HG03039 (cell line): ENCODE data around the gene GNRHR.
"Not testable (repeated sequence)": the region's sequence is repeated elsewhere in the genome, so short reads cannot be mapped to it uniquely, and the experiment has no call there.

Source experiments
- ATAC-seq: cut with Tn5 transposase; IDR thresholded peaks from one replicate; pipeline ENCODE4 v1.9.1; 2021; ENCODE audit warnings: mild to moderate bottlenecking, moderate library complexity; ENCODE audit not compliant: unreplicated experiment

Gene GNRHR

DNA sequence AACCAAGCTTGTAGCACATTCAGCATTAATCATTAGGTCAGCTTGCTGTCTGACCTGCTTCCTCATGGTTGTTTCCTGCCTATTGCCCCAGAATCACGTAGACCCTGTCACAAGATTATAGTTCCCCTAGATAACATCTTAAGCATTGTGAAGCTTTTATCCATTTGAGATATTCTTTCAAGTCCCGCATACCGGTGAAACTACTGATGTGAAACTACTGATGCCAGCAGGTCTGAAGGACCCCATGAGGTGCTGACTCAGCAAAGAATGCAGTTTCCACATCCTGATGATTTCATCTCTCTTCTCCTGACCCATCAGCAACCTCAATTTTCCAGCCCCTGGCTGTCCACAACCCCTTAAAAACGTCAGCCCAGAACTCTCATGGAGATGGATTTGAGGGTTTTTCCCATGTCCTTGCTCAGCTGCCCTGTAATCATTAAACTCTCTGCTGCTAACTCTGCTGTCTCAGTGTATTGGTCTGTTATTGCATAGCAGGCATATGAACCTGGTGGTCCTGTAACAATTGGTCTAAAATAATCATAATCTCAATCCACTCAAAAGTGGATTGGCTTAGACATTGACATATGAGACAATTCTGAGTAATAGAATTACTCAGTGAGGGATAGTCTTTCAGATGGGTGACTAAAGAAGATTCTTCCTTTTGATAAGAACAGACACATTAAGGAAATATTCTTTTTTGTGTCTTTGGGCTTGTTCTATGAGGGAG, 26.9 kb downstream of the GNRHR start:
- ATAC-seq, result no peak

GRCh38 chr4:67725981-67726380, 28.2 kb downstream of the GNRHR start:
- no peak for ATAC-seq

DNA sequence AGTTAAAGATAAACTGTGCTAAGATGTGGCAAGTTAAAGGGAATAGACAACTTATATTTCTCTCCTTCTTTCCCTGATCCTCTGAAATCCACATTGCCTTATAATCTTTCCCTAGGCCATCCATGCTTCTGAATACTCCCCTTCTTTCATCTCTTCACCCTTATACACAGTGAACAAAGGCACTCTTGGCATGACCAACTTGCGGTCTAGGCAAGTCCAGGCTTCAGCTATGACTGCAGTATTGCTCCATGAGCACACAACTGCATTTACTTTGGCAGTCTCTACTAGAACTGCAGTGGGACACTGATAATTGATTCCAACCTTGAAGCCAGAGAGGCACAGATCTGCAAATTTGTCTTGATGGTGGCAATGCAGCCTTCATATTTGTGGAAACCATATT, 29.1 kb downstream of the GNRHR start:
- no peak for ATAC-seq

DNA sequence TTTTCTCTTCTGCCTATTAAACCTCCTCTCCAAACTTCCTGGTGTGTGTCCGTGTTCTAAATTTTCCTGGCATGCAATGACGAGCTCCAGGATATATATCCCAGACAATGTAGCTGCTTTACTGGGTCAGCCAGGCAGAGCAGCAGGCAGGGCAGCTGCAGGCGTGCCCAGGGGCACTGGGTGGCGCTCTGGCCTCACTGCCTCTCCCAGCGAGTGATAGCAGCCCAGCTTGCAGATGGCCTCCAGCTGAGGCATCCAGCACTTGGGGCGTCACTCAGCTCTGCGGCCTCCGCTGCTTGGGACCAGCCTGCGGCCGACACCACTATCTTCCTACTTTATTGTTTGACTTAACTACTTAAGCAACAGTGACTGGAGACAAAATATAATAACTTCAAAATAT, 30.2 kb downstream of the GNRHR start:
- ATAC-seq, result no peak

- no peak for ATAC-seq
Observed at GRCh38 chr4:67723341-67723740, 30.8 kb downstream of the GNRHR start.

- ATAC-seq, result no peak
Observed at GRCh38 chr4:67721770-67722597, 32.2 kb downstream of the GNRHR start.

GRCh38 chr4:67721315-67721769, 32.8 kb downstream of the GNRHR start:
- no peak for ATAC-seq

- no peak for ATAC-seq
Observed at GRCh38 chr4:67719953-67720617, 34.1 kb downstream of the GNRHR start.

DNA sequence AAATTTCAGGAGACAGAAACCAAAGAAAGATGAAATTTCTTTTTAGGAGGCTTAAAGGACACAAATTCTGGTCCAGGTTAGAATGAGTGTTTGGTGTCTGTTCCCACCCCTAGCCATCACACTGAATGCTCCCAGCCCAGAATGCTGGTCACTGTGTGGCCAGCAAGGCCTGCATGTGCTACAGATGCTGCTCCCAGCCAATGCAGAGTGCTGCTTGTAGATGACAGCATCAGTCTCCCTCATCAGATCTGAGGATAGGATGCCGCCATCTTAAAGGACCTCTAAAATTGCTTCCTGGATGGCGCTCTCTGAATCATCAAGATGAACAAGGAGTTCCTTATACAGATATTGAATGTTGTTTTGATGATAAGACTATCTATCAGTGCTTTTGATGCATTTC, 35.3 kb downstream of the GNRHR start:
- ATAC-seq, result no peak

- no peak for ATAC-seq
Observed at GRCh38 chr4:67717586-67717985, 36.6 kb downstream of the GNRHR start.

DNA sequence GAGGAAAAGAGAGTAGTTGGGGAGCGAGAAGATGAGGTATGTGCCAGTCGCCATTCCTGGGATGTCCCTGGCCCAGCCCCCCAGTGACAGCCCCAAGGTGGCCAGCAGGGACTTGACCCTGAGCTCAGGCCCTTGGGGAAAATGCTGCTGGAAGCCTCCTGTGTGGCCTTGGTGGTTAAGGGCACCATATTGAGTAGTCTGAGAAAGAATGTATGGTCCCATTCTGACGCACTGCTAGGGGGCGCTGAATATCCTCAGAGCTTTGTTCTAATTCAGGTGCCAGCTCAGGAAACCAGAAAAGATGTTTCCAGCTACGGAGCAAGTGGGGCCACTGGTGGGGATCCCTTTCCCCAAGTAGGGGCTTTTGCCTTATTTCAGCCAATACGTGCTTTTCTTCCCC, 39.2 kb downstream of the GNRHR start:
- no peak for ATAC-seq

DNA sequence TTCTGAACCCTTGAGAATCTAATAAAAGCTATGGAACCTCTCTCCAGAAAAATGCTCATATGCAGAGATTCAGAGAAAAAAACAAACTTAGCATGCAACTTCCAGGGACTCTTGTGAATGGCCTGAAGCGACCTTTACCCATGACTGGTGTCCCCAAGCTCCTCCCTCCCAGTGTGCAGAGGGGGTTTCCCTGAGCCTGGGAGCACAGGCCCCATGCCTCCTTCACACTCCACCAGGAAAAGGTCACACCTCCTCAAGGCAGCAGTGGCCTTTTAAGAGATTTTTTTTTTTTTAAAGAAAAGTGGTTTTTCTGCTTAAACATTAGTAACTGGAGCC, 40.0 kb downstream of the GNRHR start:
- ATAC-seq, result peak; percentile 88

DNA sequence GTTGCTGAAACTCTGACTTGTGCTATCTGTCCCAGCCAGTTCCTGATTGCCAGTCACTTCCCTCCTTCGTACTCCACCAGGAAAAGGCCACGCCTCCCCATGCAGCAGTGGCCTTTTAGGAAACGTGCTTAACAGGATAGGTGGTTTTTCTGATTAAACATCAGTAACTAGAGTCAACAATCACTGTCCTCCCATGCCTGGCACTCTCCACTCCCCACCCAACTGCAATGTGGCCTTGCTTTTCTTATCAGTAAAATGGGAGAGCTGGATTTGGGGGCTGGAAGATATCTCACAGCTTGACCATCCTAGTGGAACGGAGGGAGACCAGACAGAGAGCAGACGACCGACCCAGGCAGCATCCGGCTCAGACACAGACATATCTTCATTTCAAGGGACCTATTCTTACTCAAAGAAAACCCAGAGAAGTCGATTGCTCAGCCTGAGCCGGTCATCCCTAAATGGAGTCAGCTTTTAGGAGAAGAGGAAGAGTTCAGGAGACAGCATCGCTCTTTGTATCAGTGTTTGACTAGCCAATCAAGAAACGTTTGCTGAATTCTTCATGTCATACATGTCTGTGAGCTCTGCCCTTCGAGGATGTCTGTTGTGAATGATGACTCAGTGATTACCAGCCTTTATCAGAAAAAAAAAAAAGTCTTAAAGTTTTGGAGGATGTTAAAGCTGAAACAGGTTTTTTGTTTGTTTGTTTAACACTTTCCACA, 40.5 kb downstream of the GNRHR start:
- no peak for ATAC-seq

DNA sequence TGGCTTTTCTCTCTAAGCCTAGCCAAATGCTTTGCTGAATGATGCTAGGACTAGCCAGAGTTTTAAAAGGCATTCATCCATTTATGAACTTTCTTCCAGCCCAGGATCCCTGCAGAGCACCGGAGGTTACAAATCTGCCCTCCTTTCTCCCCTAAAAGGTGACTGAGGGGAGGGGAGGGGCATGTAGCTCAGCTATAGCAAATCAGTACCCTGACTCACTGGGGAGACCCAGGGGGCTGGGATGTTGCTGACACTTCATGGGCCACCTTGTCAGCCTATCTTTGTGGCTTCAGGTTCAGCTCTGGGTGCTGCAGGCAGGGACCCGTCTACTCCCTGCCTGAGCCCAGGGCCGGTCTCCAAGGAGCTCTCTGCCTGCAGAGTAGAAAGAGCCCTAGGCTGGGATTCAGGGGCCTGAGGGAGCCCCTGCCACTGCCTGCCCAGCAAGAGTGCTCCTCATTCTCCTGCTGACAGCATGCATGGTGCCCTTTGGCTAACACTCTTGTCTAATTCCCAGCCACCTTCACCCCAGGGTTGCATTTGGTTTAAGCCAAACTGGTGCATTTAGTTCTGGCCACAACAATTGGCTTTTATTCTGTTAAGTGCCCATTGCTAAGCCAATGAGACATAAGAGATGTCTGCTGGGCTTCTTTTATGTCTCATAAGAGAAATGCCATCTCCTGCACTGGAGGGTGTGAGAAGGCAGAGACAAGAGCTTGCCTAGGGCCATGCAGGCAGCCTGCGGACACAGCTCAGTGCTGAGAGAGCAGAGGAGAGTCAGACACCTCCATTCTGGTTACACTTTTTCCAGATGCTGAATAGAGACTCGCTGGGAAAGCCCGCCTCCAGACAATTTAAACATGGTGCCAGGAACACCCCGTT, 41.3 kb downstream of the GNRHR start:
- no peak for ATAC-seq

DNA sequence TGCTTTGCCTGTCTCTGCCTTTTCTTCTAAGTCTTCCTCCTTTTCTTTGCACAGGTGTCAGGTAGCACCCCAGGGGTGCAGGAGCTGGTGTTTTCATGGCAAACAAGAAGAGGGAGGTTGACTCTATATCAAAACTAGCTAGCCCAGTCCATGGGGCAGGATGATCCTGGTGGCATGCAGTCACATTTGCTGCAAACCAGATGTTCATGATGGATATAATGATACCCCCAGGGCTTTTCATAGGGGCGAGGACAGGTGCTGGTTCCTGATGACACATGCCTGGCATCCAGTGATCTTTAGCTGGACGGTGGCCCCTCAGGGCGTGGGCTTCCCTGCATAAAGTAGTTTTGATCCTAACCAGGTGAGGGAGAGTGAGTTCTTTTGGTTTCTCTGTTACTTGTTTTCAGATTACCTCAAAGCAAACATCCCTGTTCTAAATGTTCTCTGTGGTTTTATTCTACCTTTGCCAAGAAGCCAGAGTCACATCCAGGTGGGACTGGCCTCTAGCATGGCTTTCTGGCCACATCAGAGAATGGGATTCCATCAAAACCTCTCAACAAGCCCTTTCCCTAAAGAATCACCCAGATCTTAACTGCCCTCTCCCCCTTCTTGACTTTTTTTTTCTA, 42.1 kb downstream of the GNRHR start:
- ATAC-seq, result no peak

DNA sequence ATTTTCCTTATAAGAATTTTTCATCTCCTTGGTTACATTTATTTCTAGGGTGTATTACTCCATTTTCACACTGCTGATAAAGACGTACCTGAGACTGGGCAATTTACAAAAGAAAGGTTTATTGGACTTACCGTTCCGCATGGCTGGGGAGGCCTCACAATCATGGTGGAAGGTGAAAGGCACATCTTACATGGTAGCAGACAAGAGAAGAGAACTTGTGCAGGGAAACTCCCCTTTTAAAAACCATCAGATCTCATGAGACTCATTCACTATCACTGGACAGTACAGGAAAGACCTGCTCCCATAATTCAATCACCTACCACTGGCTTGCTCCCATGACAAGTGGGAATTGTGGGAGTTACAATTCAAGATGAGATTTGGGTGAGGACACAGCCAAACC, 47.5 kb downstream of the GNRHR start:
- not testable (repeated sequence) for ATAC-seq

- ATAC-seq, result no peak
Observed at GRCh38 chr4:67704843-67705242, 49.3 kb downstream of the GNRHR start.

DNA sequence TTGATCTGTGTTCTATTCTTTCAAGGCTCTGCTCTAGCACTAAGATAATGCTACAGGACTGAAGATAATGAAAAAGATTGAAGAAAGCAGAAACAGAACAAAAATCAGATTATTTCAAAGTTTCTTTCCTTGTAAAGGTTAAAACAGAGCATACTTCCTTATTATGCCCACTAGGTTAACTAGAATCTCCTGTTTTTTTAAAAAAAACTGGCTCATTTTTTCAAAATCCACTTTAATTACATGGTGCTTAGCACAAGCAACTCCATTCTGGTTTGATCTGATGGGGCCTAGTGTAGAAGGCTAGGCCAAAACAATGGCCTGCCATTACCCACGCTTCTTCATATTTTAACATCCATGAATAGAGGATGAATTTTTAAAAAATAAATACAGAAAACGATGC, 52.0 kb downstream of the GNRHR start:
- no peak for ATAC-seq

DNA sequence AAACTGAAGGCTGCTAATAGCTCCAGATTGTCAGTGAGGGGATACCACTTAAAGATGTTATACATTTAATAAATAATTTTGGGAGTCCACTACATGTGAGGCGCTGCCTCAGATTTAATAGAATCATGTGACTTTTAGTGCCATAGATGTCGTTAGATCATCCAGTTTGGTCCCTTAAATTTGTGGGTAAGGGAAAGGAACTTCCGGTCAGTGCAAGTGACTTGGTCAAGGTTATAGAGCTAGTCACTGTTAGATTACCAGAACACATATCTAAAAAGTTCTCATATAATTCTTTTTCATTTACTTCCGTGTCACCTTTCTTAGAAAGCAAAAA, 52.7 kb downstream of the GNRHR start:
- no peak for ATAC-seq
